ENCODE data around the gene MSRB3.
"Not testable (repeated sequence)": the region's sequence is repeated elsewhere in the genome, so short reads cannot be mapped to it uniquely, and the experiment has no call there.

MSRB3 gene

DNA sequence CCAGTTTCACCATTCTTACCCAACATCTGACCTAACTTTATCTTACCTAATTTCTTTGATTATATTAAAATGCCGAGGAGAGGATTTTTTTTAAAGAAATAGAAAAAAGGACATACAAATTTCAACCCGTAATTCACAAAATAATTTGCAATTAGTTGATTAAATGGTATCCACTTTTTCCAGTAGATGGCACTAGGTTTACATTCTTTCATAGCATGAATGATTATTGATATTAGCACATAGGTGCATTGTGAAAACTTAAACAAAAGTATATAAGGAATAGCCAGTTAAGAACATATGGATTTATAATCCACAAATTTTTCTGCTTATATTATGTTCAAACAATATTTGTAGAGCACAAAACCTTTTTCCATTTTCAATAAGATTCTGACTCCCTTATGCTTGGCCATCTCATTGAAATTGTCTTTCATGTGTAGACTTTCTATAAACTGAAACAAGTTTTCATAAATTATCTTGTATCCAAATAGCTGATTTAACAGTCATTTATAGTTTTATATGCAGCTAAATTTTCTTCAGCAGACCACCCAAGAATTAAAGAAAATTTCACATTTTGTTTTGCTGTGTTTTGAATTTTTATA lies 35.3 kb downstream of the MSRB3 start:
- no peak overlapping the region for H3K9ac ChIP-seq (ENCODE audit: low read depth, low read length)
- H3K27me3 ChIP-seq (ENCODE audit: control insufficient read depth, insufficient read depth, low read length) = no peaks in the 10 kb centered on the region
- no peaks in the 10 kb centered on the region for H3K36me3 ChIP-seq (ENCODE audit: control insufficient read depth, insufficient read depth, low read length)
- no peaks in the 10 kb centered on the region for H3K9me3 ChIP-seq (ENCODE audit: control insufficient read depth, insufficient read depth, low read length)
- peaks cover 6% of the 10 kb centered on the region for H3K4me1 ChIP-seq (ENCODE audit: control insufficient read depth, insufficient read depth, low read length)
- H3K4me3 ChIP-seq (ENCODE audit: low read depth, low read length) = no peak overlapping the region

DNA sequence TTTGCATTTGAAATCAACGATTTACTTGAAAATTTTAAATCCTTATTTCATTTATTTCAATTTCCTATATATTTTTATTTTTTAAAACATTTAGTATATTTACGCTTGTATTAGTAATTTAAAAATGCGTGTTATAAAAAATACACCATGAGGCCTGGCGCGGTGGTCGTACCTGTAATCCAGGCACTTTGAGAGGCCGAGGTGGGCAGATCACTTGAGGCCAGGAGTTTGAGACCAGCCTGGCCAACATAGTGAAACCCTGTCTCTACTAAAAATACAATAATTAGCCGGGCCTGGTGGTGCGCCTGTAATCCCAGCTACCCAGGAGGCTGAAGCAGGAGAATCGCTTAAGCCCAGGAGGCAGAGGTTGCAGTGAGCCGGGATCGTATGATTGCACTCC lies 36.8 kb downstream of the MSRB3 start:
- not testable (repeated sequence) for H3K9ac ChIP-seq (ENCODE audit: low read depth, low read length)

GRCh38 chr12:65318186-65318685 lies 39.8 kb downstream of the MSRB3 start:
- H3K36me3 ChIP-seq (ENCODE audit: control insufficient read depth, insufficient read depth, low read length) = no peaks in the 10 kb centered on the region
- no peaks in the 10 kb centered on the region for H3K27me3 ChIP-seq (ENCODE audit: control insufficient read depth, insufficient read depth, low read length)
- H3K4me1 ChIP-seq (ENCODE audit: control insufficient read depth, insufficient read depth, low read length) = peaks cover 6% of the 10 kb centered on the region
- H3K4me3 ChIP-seq (ENCODE audit: low read depth, low read length) = no peak overlapping the region
- H3K9ac ChIP-seq (ENCODE audit: low read depth, low read length) = no peak overlapping the region
- no peaks in the 10 kb centered on the region for H3K9me3 ChIP-seq (ENCODE audit: control insufficient read depth, insufficient read depth, low read length)

More for the DNA sequence above, 36.8 kb downstream of the MSRB3 start:
- not testable (repeated sequence) for H3K36me3 ChIP-seq (ENCODE audit: control insufficient read depth, insufficient read depth, low read length); H3K27me3 ChIP-seq (ENCODE audit: control insufficient read depth, insufficient read depth, low read length); H3K4me1 ChIP-seq (ENCODE audit: control insufficient read depth, insufficient read depth, low read length); H3K9me3 ChIP-seq (ENCODE audit: control insufficient read depth, insufficient read depth, low read length); H3K4me3 ChIP-seq (ENCODE audit: low read depth, low read length)

GRCh38 chr12:65319688-65320200 lies 41.3 kb downstream of the MSRB3 start:
- no peak overlapping the region for H3K4me3 ChIP-seq (ENCODE audit: low read depth, low read length)
- H3K9me3 ChIP-seq (ENCODE audit: control insufficient read depth, insufficient read depth, low read length) = no peaks in the 10 kb centered on the region
- H3K27me3 ChIP-seq (ENCODE audit: control insufficient read depth, insufficient read depth, low read length) = no peaks in the 10 kb centered on the region
- peaks cover 6% of the 10 kb centered on the region for H3K4me1 ChIP-seq (ENCODE audit: control insufficient read depth, insufficient read depth, low read length)
- H3K9ac ChIP-seq (ENCODE audit: low read depth, low read length) = no peak overlapping the region
- H3K36me3 ChIP-seq (ENCODE audit: control insufficient read depth, insufficient read depth, low read length) = no peaks in the 10 kb centered on the region

- no peaks in the 10 kb centered on the region for H3K27me3 ChIP-seq (ENCODE audit: control insufficient read depth, insufficient read depth, low read length)
- H3K9me3 ChIP-seq (ENCODE audit: control insufficient read depth, insufficient read depth, low read length) = no peaks in the 10 kb centered on the region
- no peak overlapping the region for H3K4me3 ChIP-seq (ENCODE audit: low read depth, low read length)
- peaks cover 3% of the 10 kb centered on the region for H3K4me1 ChIP-seq (ENCODE audit: control insufficient read depth, insufficient read depth, low read length)
- no peak overlapping the region for H3K9ac ChIP-seq (ENCODE audit: low read depth, low read length)
- H3K36me3 ChIP-seq (ENCODE audit: control insufficient read depth, insufficient read depth, low read length) = no peaks in the 10 kb centered on the region
Observed at GRCh38 chr12:65323070-65323469, 44.6 kb downstream of the MSRB3 start.

GRCh38 chr12:65324056-65324455 lies 45.6 kb downstream of the MSRB3 start:
- no peaks in the 10 kb centered on the region for H3K9me3 ChIP-seq (ENCODE audit: control insufficient read depth, insufficient read depth, low read length)
- no peaks in the 10 kb centered on the region for H3K36me3 ChIP-seq (ENCODE audit: control insufficient read depth, insufficient read depth, low read length)
- H3K4me3 ChIP-seq (ENCODE audit: low read depth, low read length) = no peak overlapping the region
- no peaks in the 10 kb centered on the region for H3K27me3 ChIP-seq (ENCODE audit: control insufficient read depth, insufficient read depth, low read length)
- H3K9ac ChIP-seq (ENCODE audit: low read depth, low read length) = no peak overlapping the region
- H3K4me1 ChIP-seq (ENCODE audit: control insufficient read depth, insufficient read depth, low read length) = no peaks in the 10 kb centered on the region

GRCh38 chr12:65324551-65324950 lies 46.1 kb downstream of the MSRB3 start:
- Histone ChIP-seq H3K9ac (ENCODE audit: low read depth, low read length) (no peak overlapping the region), H3K36me3 (ENCODE audit: control insufficient read depth, insufficient read depth, low read length) (no peaks in the 10 kb centered on the region), H3K4me1 (ENCODE audit: control insufficient read depth, insufficient read depth, low read length) (no peaks in the 10 kb centered on the region), H3K27me3 (ENCODE audit: control insufficient read depth, insufficient read depth, low read length) (no peaks in the 10 kb centered on the region), H3K9me3 (ENCODE audit: control insufficient read depth, insufficient read depth, low read length) (no peaks in the 10 kb centered on the region), H3K4me3 (ENCODE audit: low read depth, low read length) (no peak overlapping the region)

DNA sequence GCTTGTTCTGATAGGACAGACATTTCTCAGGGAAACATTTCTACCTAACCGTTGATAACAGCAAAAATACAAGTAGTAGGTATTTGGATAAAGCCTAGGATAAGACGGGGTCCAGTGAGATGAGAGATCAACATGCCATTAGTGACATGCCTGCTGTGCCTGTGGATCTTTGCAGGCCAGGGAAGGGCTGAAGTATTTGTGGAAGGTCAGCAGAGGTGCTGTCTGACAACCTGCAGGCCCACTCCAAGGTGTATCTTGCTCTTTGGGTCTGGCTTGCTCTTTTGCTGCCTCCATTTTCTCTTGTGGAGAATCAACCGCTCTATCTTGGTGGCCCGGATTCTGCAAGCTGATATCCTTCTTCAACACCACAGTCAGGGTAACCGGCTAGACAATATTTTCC lies 46.7 kb downstream of the MSRB3 start:
- H3K4me1 ChIP-seq (ENCODE audit: control insufficient read depth, insufficient read depth, low read length) = no peaks in the 10 kb centered on the region
- no peak overlapping the region for H3K9ac ChIP-seq (ENCODE audit: low read depth, low read length)
- H3K4me3 ChIP-seq (ENCODE audit: low read depth, low read length) = no peak overlapping the region
- no peaks in the 10 kb centered on the region for H3K9me3 ChIP-seq (ENCODE audit: control insufficient read depth, insufficient read depth, low read length)
- no peaks in the 10 kb centered on the region for H3K27me3 ChIP-seq (ENCODE audit: control insufficient read depth, insufficient read depth, low read length)
- H3K36me3 ChIP-seq (ENCODE audit: control insufficient read depth, insufficient read depth, low read length) = no peaks in the 10 kb centered on the region

DNA sequence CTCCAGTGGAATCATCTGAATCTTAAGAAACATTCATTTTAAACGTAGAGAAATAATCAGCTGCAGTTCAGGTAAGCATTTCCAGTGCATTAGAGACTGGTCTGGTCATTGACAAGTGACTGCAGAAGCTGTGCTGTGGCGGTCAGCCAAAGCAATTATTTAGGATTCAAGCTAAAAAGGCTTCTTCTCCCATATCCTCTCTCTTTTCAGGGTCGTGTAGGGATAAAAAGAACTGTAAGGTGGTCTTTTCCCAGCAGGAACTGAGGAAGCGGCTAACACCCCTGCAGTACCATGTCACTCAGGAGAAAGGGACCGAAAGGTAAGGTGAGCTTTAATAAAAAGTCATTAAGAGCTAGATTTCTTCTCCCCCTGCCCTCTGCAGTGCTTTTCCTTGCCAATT lies 48.1 kb downstream of the MSRB3 start:
- Histone ChIP-seq H3K36me3 (ENCODE audit: control insufficient read depth, insufficient read depth, low read length) (no peaks in the 10 kb centered on the region), H3K4me1 (ENCODE audit: control insufficient read depth, insufficient read depth, low read length) (no peaks in the 10 kb centered on the region), H3K9ac (ENCODE audit: low read depth, low read length) (no peak overlapping the region), H3K4me3 (ENCODE audit: low read depth, low read length) (no peak overlapping the region), H3K27me3 (ENCODE audit: control insufficient read depth, insufficient read depth, low read length) (no peaks in the 10 kb centered on the region), H3K9me3 (ENCODE audit: control insufficient read depth, insufficient read depth, low read length) (no peaks in the 10 kb centered on the region)

DNA sequence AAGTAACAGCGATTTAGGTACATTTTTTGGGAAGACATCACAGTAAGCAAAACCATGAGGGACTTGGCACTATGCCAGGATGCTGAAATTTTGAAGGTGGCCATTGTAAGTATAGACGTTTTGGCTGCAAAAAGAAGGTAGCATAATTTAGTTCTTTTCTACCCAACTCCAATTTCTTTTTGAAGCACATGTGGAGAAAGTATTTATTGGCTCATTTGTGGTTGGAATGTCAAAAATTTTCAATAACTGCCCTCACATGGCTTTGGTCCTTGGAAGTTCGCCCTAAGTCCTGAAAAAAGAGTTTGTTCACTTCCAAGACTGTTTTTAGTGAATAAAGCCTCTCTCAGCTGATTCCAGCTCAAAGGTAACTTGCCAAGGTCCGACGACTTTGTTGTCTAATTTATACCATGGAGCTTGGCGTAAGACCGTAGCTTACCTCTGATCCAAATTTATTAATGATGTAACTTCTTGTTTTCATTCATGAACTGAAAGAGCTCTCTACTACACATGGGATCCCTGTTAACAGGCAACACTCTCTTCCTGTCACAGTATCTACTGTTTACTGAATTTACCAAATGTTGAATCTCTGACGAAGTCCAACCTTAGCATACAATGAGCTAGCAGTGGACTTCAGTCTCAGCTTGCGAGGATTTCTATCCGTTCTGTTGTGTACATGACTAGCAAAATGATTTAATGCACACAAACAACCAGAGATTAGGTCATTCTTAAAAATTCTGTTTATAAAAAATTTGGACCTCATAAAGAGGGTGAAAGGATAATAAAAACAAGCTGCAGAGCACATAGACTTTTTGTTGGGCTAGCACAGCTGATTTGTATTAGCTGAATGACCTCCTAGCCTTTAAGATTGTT lies 49.0 kb downstream of the MSRB3 start:
- Histone ChIP-seq H3K27me3 (ENCODE audit: control insufficient read depth, insufficient read depth, low read length) (no peaks in the 10 kb centered on the region), H3K9ac (ENCODE audit: low read depth, low read length) (no peak overlapping the region), H3K4me3 (ENCODE audit: low read depth, low read length) (no peak overlapping the region), H3K9me3 (ENCODE audit: control insufficient read depth, insufficient read depth, low read length) (no peaks in the 10 kb centered on the region), H3K4me1 (ENCODE audit: control insufficient read depth, insufficient read depth, low read length) (no peaks in the 10 kb centered on the region), H3K36me3 (ENCODE audit: control insufficient read depth, insufficient read depth, low read length) (no peaks in the 10 kb centered on the region)

DNA sequence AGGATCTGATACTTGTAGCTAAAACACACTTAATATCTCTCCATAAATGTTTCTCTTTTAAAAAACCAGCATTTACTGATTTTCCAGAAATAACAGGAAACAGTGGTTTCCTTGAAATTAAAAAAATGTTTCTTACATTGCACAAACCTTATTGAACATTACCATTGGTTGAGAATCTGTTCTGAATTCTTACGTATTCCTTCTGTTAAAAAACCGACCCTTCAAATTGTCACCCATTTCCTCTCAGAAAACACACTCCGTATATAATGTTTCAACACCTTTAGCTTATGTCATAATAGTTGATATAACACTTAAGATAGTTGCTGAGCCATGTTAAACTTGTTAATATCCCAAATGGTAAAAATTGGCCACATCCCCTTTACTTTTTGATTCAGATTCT lies 51.2 kb downstream of the MSRB3 start:
- H3K4me1 ChIP-seq (ENCODE audit: control insufficient read depth, insufficient read depth, low read length) = no peaks in the 10 kb centered on the region
- no peaks in the 10 kb centered on the region for H3K27me3 ChIP-seq (ENCODE audit: control insufficient read depth, insufficient read depth, low read length)
- no peaks in the 10 kb centered on the region for H3K9me3 ChIP-seq (ENCODE audit: control insufficient read depth, insufficient read depth, low read length)
- no peak overlapping the region for H3K4me3 ChIP-seq (ENCODE audit: low read depth, low read length)
- H3K36me3 ChIP-seq (ENCODE audit: control insufficient read depth, insufficient read depth, low read length) = no peaks in the 10 kb centered on the region
- H3K9ac ChIP-seq (ENCODE audit: low read depth, low read length) = no peak overlapping the region

DNA sequence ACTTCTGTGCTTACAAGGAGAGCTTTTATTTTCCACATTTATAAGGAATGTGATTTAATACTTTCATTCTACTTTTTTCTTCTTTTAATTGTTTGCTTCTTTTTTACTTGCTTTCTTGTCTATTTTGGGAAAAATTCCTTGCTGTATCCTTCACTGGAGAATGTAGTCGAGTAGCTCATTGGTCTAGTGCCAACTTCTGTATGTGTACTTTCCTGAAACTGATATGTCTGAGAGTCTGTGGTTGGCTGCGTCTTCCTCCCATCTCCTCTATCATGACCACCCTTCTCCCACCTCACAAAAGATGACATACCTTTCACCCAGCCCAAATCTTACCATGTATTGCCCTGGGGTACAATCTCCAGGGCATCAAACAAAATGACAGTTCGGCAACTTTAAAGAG lies 51.8 kb downstream of the MSRB3 start:
- H3K36me3 ChIP-seq (ENCODE audit: control insufficient read depth, insufficient read depth, low read length) = no peaks in the 10 kb centered on the region
- H3K4me1 ChIP-seq (ENCODE audit: control insufficient read depth, insufficient read depth, low read length) = no peaks in the 10 kb centered on the region
- H3K9me3 ChIP-seq (ENCODE audit: control insufficient read depth, insufficient read depth, low read length) = no peaks in the 10 kb centered on the region
- no peaks in the 10 kb centered on the region for H3K27me3 ChIP-seq (ENCODE audit: control insufficient read depth, insufficient read depth, low read length)
- no peak overlapping the region for H3K4me3 ChIP-seq (ENCODE audit: low read depth, low read length)
- H3K9ac ChIP-seq (ENCODE audit: low read depth, low read length) = no peak overlapping the region
